HepG2 (cell line): ENCODE measurements around the gene NPEPL1. TPM values are rescaled to one million over a fixed set of nuclear protein-coding genes. Genes with fewer than 3 reads are reported as not detected.

Experiments used
- ATAC-seq: fragments of 200-7000 bp; cut with Tn5 transposase; 3 replicates; pipeline ENCODE4 v1.9.1; 2020; ENCODE audit warnings: mild to moderate bottlenecking, moderate library complexity
- BruUV-seq: library from RNA; stranded (reverse); fragments of 400-500 nt; replicated peaks from 2 replicates; lab custom pipeline; 2021; lab: Mats Ljungman, UMichigan
- CTCF ChIA-PET: fragments of 300-600 bp; formaldehyde crosslinking; extraction: SDS; loops from one replicate; lab custom pipeline; 2021; ENCODE audit warnings: low total read pairs, inconsistent platforms, low intra/inter-chr PET ratio; lab: Yijun Ruan, JAX
- POLR2A ChIA-PET: fragments of 350-600 bp; sonication (Branson Sonifier 250); formaldehyde crosslinking; loops from one replicate; lab custom pipeline; 2020; ENCODE audit warnings: antibody characterized with exemption, inconsistent platforms; lab: Yijun Ruan, JAX
- DNase-seq: peaks from one replicate; pipeline ENCODE4 v3.0.0-alpha.2; 2015; ENCODE audit warnings: low spot score
- FAIRE-seq: peaks from 3 replicates; lab custom pipeline; 2011; peaks lifted over from hg19 to GRCh38; lab: Jason Lieb, UNC
- H2AFZ ChIP-seq: one replicate; pipeline ENCODE4 v1.6.1; 2011; ENCODE audit warnings: low read length, inconsistent platforms
- H3K27ac ChIP-seq: fragments of 300-600 bp; 3 replicates; pipeline ENCODE4 v1.8.0; 2011; ENCODE audit warnings: mixed run types, mild to moderate bottlenecking, mixed read lengths, low read length, inconsistent platforms; ENCODE audit not compliant: insufficient read depth; ENCODE audit errors: extremely low read length
- H3K27me3 ChIP-seq, 2 experiments: fragments of 200-600 bp in 1 of 2; 2 replicates in 1 of 2; 3 replicates in 1 of 2; pipeline versions ENCODE4 v1.6.0 to v1.8.0; 2011; ENCODE audit warnings: low read length in 2 of 2, mild to moderate bottlenecking in 2 of 2, moderate library complexity in 2 of 2, inconsistent platforms in 1 of 2; ENCODE audit not compliant: insufficient read depth in 2 of 2, control insufficient read depth in 1 of 2
- H3K36me3 ChIP-seq, 2 experiments: fragments of 200-600 bp in 1 of 2; replicated peaks in 1 of 2; 2 replicates in 1 of 2; 3 replicates in 1 of 2; pipeline versions ENCODE4 v1.5.1 to v1.8.0; 2011; ENCODE audit warnings: low read length in 2 of 2, inconsistent platforms in 1 of 2; ENCODE audit not compliant: insufficient read depth in 2 of 2, control insufficient read depth in 1 of 2
- H3K4me1 ChIP-seq: 2 replicates; pipeline ENCODE4 v1.5.1; 2012; ENCODE audit warnings: low read length, inconsistent platforms; ENCODE audit not compliant: insufficient read depth
- H3K4me2 ChIP-seq: 2 replicates; pipeline ENCODE4 v1.6.0; 2011; ENCODE audit warnings: low read depth, low read length, inconsistent platforms
- H3K4me3 ChIP-seq, 3 experiments: fragments of 200-600 bp in 1 of 3; sonication (generic), shearing (Covaris generic) in 1 of 3; replicated peaks in 1 of 3; 2 replicates each; pipeline ENCODE4 v1.5.1; 2011 to 2016; ENCODE audit warnings: low read length in 3 of 3, inconsistent platforms in 2 of 3, low read depth in 2 of 3, mild to moderate bottlenecking in 2 of 3, control low read depth in 1 of 3, mixed read lengths in 1 of 3; ENCODE audit not compliant: insufficient read depth in 1 of 3
- H3K79me2 ChIP-seq: one replicate; pipeline ENCODE4 v1.6.1; 2011; ENCODE audit warnings: low read length, inconsistent platforms; ENCODE audit not compliant: insufficient read depth
- H3K9ac ChIP-seq: 2 replicates; pipeline ENCODE4 v1.6.0; 2011; ENCODE audit warnings: mild to moderate bottlenecking, low read depth, low read length, inconsistent platforms; ENCODE audit not compliant: insufficient read depth
- H3K9me3 ChIP-seq: 2 replicates; pipeline ENCODE4 v1.5.1; 2012; ENCODE audit warnings: mild to moderate bottlenecking, low read length
- H4K20me1 ChIP-seq: 2 replicates; pipeline ENCODE4 v1.6.0; 2011; ENCODE audit warnings: inconsistent platforms, mild to moderate bottlenecking, low read length, moderate library complexity; ENCODE audit not compliant: insufficient read depth
- AGO2 ChIP-seq: fragments of 200-400 bp; formaldehyde crosslinking; optimal IDR thresholded peaks from 2 replicates; pipeline ENCODE3; 2017; ENCODE audit warnings: mild to moderate bottlenecking, low read depth, low read length, moderate library complexity
- BRCA1 ChIP-seq: sonication (generic); formaldehyde crosslinking; IDR thresholded peaks from 2 replicates; pipeline ENCODE4 v1.4.0; 2020; ENCODE audit warnings: missing genetic modification reagents
- BRD4 ChIP-seq: sonication (generic); formaldehyde crosslinking; IDR thresholded peaks from 2 replicates; pipeline ENCODE4 v1.4.0; 2020; ENCODE audit warnings: missing genetic modification reagents
- NR2F2 ChIP-seq: IDR thresholded peaks from 2 replicates; pipeline ENCODE4 v1.6.1; 2012; ENCODE audit warnings: low read depth, inconsistent platforms, borderline replicate concordance
- POLR2A ChIP-seq, 2 experiments: IDR thresholded peaks; 2 replicates each; pipeline ENCODE4 v1.6.1; 2011; ENCODE audit warnings: low read depth in 2 of 2, low read length in 2 of 2, mild to moderate bottlenecking in 1 of 2, moderate library complexity in 1 of 2; ENCODE audit not compliant: insufficient read depth in 1 of 2
- POLR2AphosphoS2 ChIP-seq: IDR thresholded peaks from 2 replicates; pipeline ENCODE4 v1.6.1; 2011; ENCODE audit warnings: low read depth, low read length, improper control_type of control experiment
- RBM22 ChIP-seq: fragments of 200-400 bp; formaldehyde crosslinking; optimal IDR thresholded peaks from 2 replicates; pipeline ENCODE3; 2017; ENCODE audit warnings: mild to moderate bottlenecking, low read length, moderate library complexity
- ZNF296 ChIP-seq: sonication (generic); formaldehyde crosslinking; conservative IDR thresholded peaks from 2 replicates; pipeline ENCODE4 v1.5.0; 2020; ENCODE audit warnings: mild to moderate bottlenecking, missing genetic modification reagents
- WGBS: methylation state at CpG from one replicate; pipeline ENCODE4 v1.1.6; 2017; ENCODE audit warnings: low lambda C conversion rate; 5-methylcytosine and 5-hydroxymethylcytosine counted together
- in situ Hi-C: cut with HindIII; loops from 2 replicates; pipeline ENCODE4 v1.10.0; 2017; ENCODE audit warnings: low pct_unique_long_range_greater_than_20kb; ENCODE audit not compliant: extremely low pct_ligation_motif_present
- intact Hi-C: fragments of 100-400 bp; cut with micrococcal nuclease; formaldehyde crosslinking; loops from one replicate; pipeline ENCODE4 v1.10.0; 2022; ENCODE audit not compliant: unreplicated experiment
- polyA plus RNA-seq, 8 experiments: library from polyadenylated mRNA; depleted of rRNA in 3 of 8; stranded (reverse) in 7 of 8; unstranded in 1 of 8; fragments of >200 nt; fragmentation: Illumina TruSeq in 4 of 8; extraction: Trizol in 4 of 8; gene quantifications; 2 replicates each; pipeline versions ENCODE4 v1.2.1 to v1.2.3, GENCODE V29; 2011 to 2016; ENCODE audit warnings: low read depth in 4 of 8, missing spikeins in 1 of 8, mixed read lengths in 1 of 8; ENCODE audit not compliant: insufficient read depth in 1 of 8
- total RNA-seq, 5 experiments: library from RNA; depleted of rRNA; stranded (reverse); fragments of >200 nt; fragmentation: Illumina TruSeq; extraction: Trizol; gene quantifications; 2 replicates each; pipeline ENCODE4 v1.2.3, GENCODE V29; 2016; ENCODE audit warnings: low read depth in 1 of 5
- TF ChIP-seq, protein P1 (sequence below): sonication (generic); formaldehyde crosslinking; conservative IDR thresholded peaks from 2 replicates; pipeline ENCODE4 v1.8.1; 2023; ENCODE audit warnings: missing genetic modification reagents

NPEPL1 gene
- total and polyA plus RNA-seq, 2 of the 13 experiments (the other 11 are each of a cell fraction or from before 2014, with no cell fraction given) = 4.1 to 7.5 TPM

DNA sequence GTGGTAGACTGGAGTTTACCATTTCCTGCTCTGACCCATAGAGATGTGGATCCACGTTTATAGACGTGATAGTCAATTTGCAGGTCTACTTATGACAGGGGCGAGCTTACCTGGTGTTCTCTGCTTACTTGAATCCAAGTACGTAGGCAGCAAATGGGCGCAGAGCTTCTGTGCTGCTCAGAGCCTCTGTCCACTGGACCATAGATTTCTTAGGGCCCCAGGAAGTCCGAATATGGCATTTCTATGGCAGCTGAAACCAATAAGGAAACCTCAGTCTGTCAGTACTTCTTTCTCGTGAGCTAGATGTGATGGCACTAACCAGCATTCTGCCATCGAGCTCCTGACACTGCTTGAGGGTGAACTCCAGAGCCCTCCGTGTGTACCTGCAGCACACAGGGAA is 19.5 kb upstream of the NPEPL1 start:
- Histone ChIP-seq H3K9me3 (no peaks in the 10 kb centered on the region), H2AFZ (no peak overlapping the region), H3K4me2 (no peak overlapping the region), H3K9ac (no peak overlapping the region), H3K36me3 (peaks cover 37 to 81% of the 10 kb centered on the region in 2 experiments), H4K20me1 (0 out of 2 replicates have a peak, but pooled peaks cover 3% of the 10 kb centered on the region), H3K4me1 (no peaks in the 10 kb centered on the region), H3K27ac (no peak overlapping the region), H3K4me3 (no peak overlapping the region), H3K79me2 (no peaks in the 10 kb centered on the region), H3K27me3 (no peaks in the 10 kb centered on the region)
- no peak for DNase-seq
- in situ Hi-C loops = no loop called here
- no peak for ATAC-seq
- 97% methylated on average over 9 of the region's 9 CpGs for WGBS
- ChIA-PET POLR2A (interaction anchor here (1.6 kb wide), 1 partner anchor 22 kb away, joined by 4 read pairs; the partner anchor contains the start of gene STX16), CTCF (no interaction called here)
- no TSS peak for BruUV-seq
- intact Hi-C loops = no loop called here
- FAIRE-seq = no peak
- TF ChIP-seq POLR2AphosphoS2 (0 out of 2 replicates have a peak, but pooled peaks have one; percentile 32), BRCA1 (CRISPR knock-in tag) (no peak)

- H3K79me2 ChIP-seq = no peaks in the 10 kb centered on the region
- CTCF ChIA-PET = no interaction called here
- in situ Hi-C loops (no loop called here), intact Hi-C loops (no loop called here)
- no peak overlapping the region for H3K27ac ChIP-seq
- H3K9me3 ChIP-seq = no peaks in the 10 kb centered on the region
- POLR2A ChIA-PET = no interaction called here
- H2AFZ ChIP-seq = no peak overlapping the region
- DNase-seq (no peak), ATAC-seq (0 out of 3 replicates have a peak, but pooled peaks have one; percentile 18), FAIRE-seq (no peak)
- H3K4me2 ChIP-seq = no peak overlapping the region
- H3K27me3 ChIP-seq = no peaks in the 10 kb centered on the region
- H3K9ac ChIP-seq = no peak overlapping the region
- H4K20me1 ChIP-seq = 0 out of 2 replicates have a peak, but pooled peaks cover 3% of the 10 kb centered on the region
- H3K36me3 ChIP-seq = peaks cover 32 to 80% of the 10 kb centered on the region in 2 experiments
- TF ChIP-seq POLR2A (IDR thresholded peaks at IDR 0.05; ENCODE audit: insufficient read depth in 1 of 2, low read depth in 2 of 2, low read length in 2 of 2) = peak in 1 of 2 experiments; percentile 41; a peak in 1 of 4 replicates
- TF ChIP-seq BRD4 (CRISPR knock-in tag) = no peak
- TF ChIP-seq, protein P1, sequence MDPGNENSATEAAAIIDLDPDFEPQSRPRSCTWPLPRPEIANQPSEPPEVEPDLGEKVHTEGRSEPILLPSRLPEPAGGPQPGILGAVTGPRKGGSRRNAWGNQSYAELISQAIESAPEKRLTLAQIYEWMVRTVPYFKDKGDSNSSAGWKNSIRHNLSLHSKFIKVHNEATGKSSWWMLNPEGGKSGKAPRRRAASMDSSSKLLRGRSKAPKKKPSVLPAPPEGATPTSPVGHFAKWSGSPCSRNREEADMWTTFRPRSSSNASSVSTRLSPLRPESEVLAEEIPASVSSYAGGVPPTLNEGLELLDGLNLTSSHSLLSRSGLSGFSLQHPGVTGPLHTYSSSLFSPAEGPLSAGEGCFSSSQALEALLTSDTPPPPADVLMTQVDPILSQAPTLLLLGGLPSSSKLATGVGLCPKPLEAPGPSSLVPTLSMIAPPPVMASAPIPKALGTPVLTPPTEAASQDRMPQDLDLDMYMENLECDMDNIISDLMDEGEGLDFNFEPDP = no peak
- TF ChIP-seq ZNF296 (CRISPR knock-in tag) = no peak
- TF ChIP-seq AGO2 = peak; percentile 82
- TF ChIP-seq NR2F2 = no peak
- peak; percentile 16 for TF ChIP-seq RBM22
- BruUV-seq = no TSS peak
- 98% methylated on average over 18 of the region's 18 CpGs for WGBS
- H3K4me1 ChIP-seq = no peaks in the 10 kb centered on the region
- no peak overlapping the region for H3K4me3 ChIP-seq
Measured at GRCh38 chr20:58675146-58675584, 17.4 kb upstream of the NPEPL1 start.
